ENCODE results near the gene EEFSEC. TPM values are rescaled to one million over a fixed set of nuclear protein-coding genes. Genes with fewer than 3 reads are reported as not detected.

Gene EEFSEC
- total RNA-seq, 1 donor from 2014 or later, result 0.92 TPM

GRCh38 chr3:128397484-128397883 is 244.2 kb downstream of the EEFSEC start:
- no peak for DNase-seq (ENCODE audit: low spot score)
- Histone ChIP-seq H4K20me1 (ENCODE audit: low read depth) (peaks cover 18% of the 10 kb centered on the region), H3K4me1 (peaks cover 50% of the 10 kb centered on the region), H2AFZ (replicated peaks) (no peak overlapping the region), H3F3A (ENCODE audit: low read depth) (peaks cover 34% of the 10 kb centered on the region), H3K4me2 (no peak overlapping the region), H3K4me3 (no peak overlapping the region), H3K9ac (no peak overlapping the region), H3K79me2 (ENCODE audit: low read depth) (no peaks in the 10 kb centered on the region), H3K9me3 (ENCODE audit: low read depth) (no peaks in the 10 kb centered on the region), H3K27ac (no peak overlapping the region), H3K27me3 (no peaks in the 10 kb centered on the region), H3K36me3 (no peaks in the 10 kb centered on the region)
- H3K27me3 Mint-ChIP-seq (ENCODE audit: insufficient read depth, low read depth), result peaks cover 9% of the 10 kb centered on the region
- H3K4me3 Mint-ChIP-seq, result no peak overlapping the region
- H3K4me1 Mint-ChIP-seq, result peaks cover 44% of the 10 kb centered on the region
- TF ChIP-seq EZH2 (IDR thresholded peaks at IDR 0.05) (no peak), EZH2phosphoT487 (IDR thresholded peaks at IDR 0.05) (no peak), CTCF (IDR thresholded peaks at IDR 0.05) (no peak)
- no peaks in the 10 kb centered on the region for H3K36me3 Mint-ChIP-seq
- H3K9me3 Mint-ChIP-seq, result no peaks in the 10 kb centered on the region
- no peak overlapping the region for H3K27ac Mint-ChIP-seq

DNA sequence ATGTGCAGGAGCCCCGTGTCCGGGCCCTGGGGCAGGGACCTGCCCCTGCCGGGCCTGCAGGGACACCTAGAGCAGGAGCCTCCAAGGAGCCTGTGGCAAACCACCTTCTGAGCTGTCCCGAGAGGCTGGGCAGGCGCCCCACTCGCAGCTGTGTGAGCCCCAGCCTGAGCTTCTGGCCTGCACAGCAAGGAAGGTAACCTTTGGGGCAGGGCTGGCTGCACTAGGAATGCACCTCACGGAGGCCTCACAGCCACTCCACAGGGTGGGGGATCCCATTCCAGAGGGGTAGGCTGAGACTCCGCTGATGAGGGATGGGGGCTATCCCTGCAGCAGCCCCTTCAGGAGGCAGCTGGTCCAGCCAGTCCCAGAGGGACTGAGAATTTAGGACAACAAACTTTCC is 245.3 kb downstream of the EEFSEC start:
- H3K79me2 ChIP-seq (ENCODE audit: low read depth), result no peaks in the 10 kb centered on the region
- H4K20me1 ChIP-seq (ENCODE audit: low read depth), result peaks cover 18% of the 10 kb centered on the region
- H3K9ac ChIP-seq, result no peak overlapping the region
- no peaks in the 10 kb centered on the region for H3K27me3 ChIP-seq
- no peaks in the 10 kb centered on the region for H3K9me3 Mint-ChIP-seq
- DNase-seq (ENCODE audit: low spot score), result peak; percentile 80
- peak overlapping the region; percentile 68 for H3K4me2 ChIP-seq
- no peaks in the 10 kb centered on the region for H3K36me3 Mint-ChIP-seq
- peaks cover 54% of the 10 kb centered on the region for H3K4me1 ChIP-seq
- peaks cover 9% of the 10 kb centered on the region for H3K27me3 Mint-ChIP-seq (ENCODE audit: insufficient read depth, low read depth)
- TF ChIP-seq EZH2phosphoT487 (IDR thresholded peaks at IDR 0.05) (no peak), EZH2 (IDR thresholded peaks at IDR 0.05) (no peak), CTCF (IDR thresholded peaks at IDR 0.05) (no peak)
- no peak overlapping the region for H3K4me3 Mint-ChIP-seq
- no peak overlapping the region for H2AFZ ChIP-seq (replicated peaks)
- peak overlapping the region; percentile 75 for H3K27ac ChIP-seq
- no peaks in the 10 kb centered on the region for H3K9me3 ChIP-seq (ENCODE audit: low read depth)
- no peaks in the 10 kb centered on the region for H3K36me3 ChIP-seq
- no peak overlapping the region for H3K4me3 ChIP-seq
- no peak overlapping the region for H3K27ac Mint-ChIP-seq
- peaks cover 34% of the 10 kb centered on the region for H3F3A ChIP-seq (ENCODE audit: low read depth)
- H3K4me1 Mint-ChIP-seq, result peaks cover 46% of the 10 kb centered on the region

DNA sequence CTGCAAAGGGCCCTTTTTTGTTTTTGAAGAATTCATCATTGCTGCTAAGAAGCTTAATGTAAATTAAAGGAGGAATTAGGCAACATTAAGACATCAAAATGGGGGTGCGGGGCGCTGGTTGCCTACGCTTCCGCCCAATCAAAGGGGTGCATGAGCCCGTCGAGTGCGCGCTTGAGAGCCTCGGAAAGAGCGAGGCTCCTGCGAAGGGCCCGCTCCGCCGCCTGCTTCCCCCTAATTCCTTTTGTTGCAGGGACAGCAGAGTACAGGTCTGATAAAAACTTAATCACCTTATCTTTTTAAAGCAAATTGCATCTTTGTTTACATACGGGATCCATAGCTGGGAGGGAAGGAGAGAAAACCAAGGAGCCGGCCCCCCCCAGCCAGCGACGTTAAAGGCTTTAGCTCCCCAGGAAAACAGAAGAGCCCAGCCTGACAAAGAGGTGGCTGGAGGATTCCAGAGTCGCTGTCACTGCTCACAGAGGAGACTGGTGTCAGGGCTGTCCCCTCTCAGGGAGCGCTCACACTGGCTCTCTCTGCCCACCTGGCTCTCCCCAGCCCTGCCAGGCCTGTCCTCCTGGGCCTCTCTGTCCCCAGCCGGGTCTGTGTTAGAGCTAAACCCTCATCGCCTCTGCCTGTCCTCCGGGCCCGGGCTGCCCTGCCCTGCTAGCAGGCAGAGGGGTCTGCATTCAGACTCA is 246.1 kb downstream of the EEFSEC start:
- Histone ChIP-seq H3K4me3 (no peak overlapping the region), H3K27ac (peak overlapping the region; percentile 86), H3K4me2 (peak overlapping the region; percentile 68), H3K36me3 (no peaks in the 10 kb centered on the region), H3K9ac (no peak overlapping the region), H4K20me1 (ENCODE audit: low read depth) (peaks cover 18% of the 10 kb centered on the region), H3K27me3 (no peaks in the 10 kb centered on the region), H3K4me1 (peaks cover 54% of the 10 kb centered on the region), H3F3A (ENCODE audit: low read depth) (peaks cover 34% of the 10 kb centered on the region), H2AFZ (replicated peaks) (no peak overlapping the region), H3K79me2 (ENCODE audit: low read depth) (no peaks in the 10 kb centered on the region), H3K9me3 (ENCODE audit: low read depth) (no peaks in the 10 kb centered on the region)
- peak; percentile 77 for DNase-seq (ENCODE audit: low spot score)
- Mint-ChIP-seq H3K4me3 (no peak overlapping the region), H3K36me3 (no peaks in the 10 kb centered on the region), H3K27me3 (ENCODE audit: insufficient read depth, low read depth) (peaks cover 9% of the 10 kb centered on the region), H3K27ac (peak overlapping the region; percentile 19), H3K4me1 (peaks cover 52% of the 10 kb centered on the region), H3K9me3 (no peaks in the 10 kb centered on the region)
- TF ChIP-seq CTCF (IDR thresholded peaks at IDR 0.05) (no peak), EZH2phosphoT487 (IDR thresholded peaks at IDR 0.05) (no peak), EZH2 (IDR thresholded peaks at IDR 0.05) (no peak)
